ENCODE data around the gene RNF213. TPM values are rescaled to one million over a fixed set of nuclear protein-coding genes. Genes with fewer than 3 reads are reported as not detected.

RNF213 gene
- total RNA-seq, 1 donor from 2014 or later = 110 TPM

DNA sequence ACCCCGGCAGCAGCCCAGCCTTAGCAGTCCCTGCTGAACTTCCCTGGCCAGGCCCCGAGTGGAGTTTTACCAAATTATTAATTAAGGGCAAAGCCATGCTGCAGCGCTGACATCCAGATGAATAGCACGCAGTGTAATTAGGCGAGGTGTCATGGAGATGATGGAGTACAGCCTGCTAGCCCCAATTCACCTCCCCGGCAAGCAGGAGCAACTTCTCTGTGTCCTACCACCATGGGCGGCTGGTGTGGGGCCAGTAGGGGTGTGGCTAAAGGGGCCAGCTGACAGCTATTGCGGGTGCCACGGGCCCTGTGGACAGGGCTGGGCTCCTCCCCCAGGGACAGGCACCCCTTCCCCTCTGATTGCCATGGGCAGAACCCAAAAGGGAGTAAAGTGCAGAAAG, 178.8 kb downstream of the RNF213 start:
- Mint-ChIP-seq H3K4me1 (ENCODE audit: unreplicated experiment) (no peaks in the 10 kb centered on the region), H3K27ac (ENCODE audit: unreplicated experiment) (no peak overlapping the region), H3K36me3 (ENCODE audit: low read depth, unreplicated experiment) (no peaks in the 10 kb centered on the region), H3K27me3 (ENCODE audit: unreplicated experiment) (peaks cover 11% of the 10 kb centered on the region), H3K9me3 (ENCODE audit: unreplicated experiment) (no peaks in the 10 kb centered on the region), H3K4me3 (ENCODE audit: unreplicated experiment) (no peak overlapping the region)
- no peak for DNase-seq (ENCODE audit: low spot score)
- TF ChIP-seq, protein P1, sequence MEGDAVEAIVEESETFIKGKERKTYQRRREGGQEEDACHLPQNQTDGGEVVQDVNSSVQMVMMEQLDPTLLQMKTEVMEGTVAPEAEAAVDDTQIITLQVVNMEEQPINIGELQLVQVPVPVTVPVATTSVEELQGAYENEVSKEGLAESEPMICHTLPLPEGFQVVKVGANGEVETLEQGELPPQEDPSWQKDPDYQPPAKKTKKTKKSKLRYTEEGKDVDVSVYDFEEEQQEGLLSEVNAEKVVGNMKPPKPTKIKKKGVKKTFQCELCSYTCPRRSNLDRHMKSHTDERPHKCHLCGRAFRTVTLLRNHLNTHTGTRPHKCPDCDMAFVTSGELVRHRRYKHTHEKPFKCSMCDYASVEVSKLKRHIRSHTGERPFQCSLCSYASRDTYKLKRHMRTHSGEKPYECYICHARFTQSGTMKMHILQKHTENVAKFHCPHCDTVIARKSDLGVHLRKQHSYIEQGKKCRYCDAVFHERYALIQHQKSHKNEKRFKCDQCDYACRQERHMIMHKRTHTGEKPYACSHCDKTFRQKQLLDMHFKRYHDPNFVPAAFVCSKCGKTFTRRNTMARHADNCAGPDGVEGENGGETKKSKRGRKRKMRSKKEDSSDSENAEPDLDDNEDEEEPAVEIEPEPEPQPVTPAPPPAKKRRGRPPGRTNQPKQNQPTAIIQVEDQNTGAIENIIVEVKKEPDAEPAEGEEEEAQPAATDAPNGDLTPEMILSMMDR (IDR thresholded peaks at IDR 0.05; ENCODE audit: unreplicated experiment) = no peak

DNA sequence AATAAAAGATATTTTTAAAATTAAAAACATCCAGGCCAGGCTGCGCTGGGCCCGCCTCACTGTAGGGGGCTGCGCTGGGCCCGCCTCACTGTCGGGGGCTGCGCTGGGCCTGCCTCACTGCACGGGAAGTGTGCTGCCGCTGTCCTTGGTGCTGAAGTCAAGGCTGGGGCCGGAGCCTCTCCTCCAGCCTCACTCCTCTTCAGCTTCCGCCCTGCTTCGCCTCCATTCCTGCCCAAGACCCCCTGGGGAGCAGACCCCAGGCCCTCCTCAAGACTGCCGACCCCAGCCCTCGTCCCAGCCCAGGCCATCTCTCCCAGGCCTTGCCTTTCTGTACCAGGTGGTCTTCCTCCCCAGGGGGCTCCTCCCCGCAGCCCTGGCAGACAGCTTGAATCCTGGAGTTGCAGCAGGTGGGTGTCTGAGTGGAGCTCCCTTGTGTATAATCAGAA, 180.5 kb downstream of the RNF213 start:
- DNase-seq (ENCODE audit: low spot score) = peak; percentile 88
- no peak overlapping the region for H3K27ac Mint-ChIP-seq (ENCODE audit: unreplicated experiment)
- H3K9me3 Mint-ChIP-seq (ENCODE audit: unreplicated experiment) = no peaks in the 10 kb centered on the region
- no peaks in the 10 kb centered on the region for H3K36me3 Mint-ChIP-seq (ENCODE audit: low read depth, unreplicated experiment)
- no peak overlapping the region for H3K4me3 Mint-ChIP-seq (ENCODE audit: unreplicated experiment)
- peaks cover 11% of the 10 kb centered on the region for H3K27me3 Mint-ChIP-seq (ENCODE audit: unreplicated experiment)
- no peaks in the 10 kb centered on the region for H3K4me1 Mint-ChIP-seq (ENCODE audit: unreplicated experiment)
- TF ChIP-seq, protein P1 (IDR thresholded peaks at IDR 0.05; ENCODE audit: unreplicated experiment) = no peak

DNA sequence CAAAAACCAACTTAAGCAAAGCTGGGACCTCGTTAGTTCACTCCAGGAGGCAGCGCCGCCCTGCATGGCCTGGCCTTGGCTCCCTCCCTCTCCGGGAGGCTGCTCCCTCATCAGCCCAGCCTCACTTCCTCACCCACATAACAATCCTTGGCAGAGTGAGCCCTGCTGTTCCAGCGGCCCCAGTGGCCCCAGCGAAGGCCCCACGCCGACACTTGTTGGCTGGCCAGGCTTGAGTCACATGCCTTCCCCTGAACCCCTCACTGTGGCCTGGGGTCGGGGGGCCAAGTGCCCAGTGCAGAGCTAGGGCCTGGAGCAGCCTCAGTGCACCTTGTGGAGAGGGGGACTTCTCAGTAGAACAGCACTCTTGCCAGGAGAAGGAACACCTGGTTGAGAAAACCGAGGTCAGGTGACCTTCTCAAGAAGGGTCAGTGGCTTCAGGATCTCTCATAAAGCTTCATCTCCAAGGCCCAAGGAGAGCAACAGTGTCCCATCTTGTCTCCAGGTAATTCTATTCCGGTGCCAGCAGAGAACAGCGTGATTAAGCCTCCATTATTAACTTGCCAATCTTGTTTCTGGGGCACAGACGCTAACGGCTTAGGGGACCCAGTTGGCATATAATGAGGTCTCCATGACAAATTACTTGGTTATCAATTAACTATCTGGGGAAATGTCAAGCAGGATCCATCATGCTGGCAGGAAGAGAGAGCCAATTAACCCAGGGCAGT, 181.1 kb downstream of the RNF213 start:
- H3K36me3 Mint-ChIP-seq (ENCODE audit: low read depth, unreplicated experiment) = no peaks in the 10 kb centered on the region
- peaks cover 9% of the 10 kb centered on the region for H3K27me3 Mint-ChIP-seq (ENCODE audit: unreplicated experiment)
- H3K4me3 Mint-ChIP-seq (ENCODE audit: unreplicated experiment) = no peak overlapping the region
- no peaks in the 10 kb centered on the region for H3K4me1 Mint-ChIP-seq (ENCODE audit: unreplicated experiment)
- TF ChIP-seq, protein P1 (IDR thresholded peaks at IDR 0.05; ENCODE audit: unreplicated experiment) = no peak
- no peak for DNase-seq (ENCODE audit: low spot score)
- H3K9me3 Mint-ChIP-seq (ENCODE audit: unreplicated experiment) = no peaks in the 10 kb centered on the region
- no peak overlapping the region for H3K27ac Mint-ChIP-seq (ENCODE audit: unreplicated experiment)

DNA sequence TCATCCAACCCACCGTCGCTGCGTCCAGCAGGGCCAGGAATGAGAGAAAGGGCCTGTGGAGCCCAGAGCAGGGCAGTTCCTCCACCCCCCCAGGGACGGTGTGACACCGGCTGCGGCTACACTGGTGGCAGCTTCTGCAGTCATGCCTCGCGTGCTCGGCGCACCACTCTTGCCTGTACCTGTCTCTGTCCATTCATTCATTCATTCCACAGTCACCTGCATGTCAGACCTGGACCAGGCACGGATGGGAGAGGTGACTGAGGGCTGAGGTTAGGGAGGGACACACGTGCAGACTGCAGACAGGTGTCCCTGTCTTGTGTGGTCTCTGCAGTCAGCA, 181.6 kb downstream of the RNF213 start:
- Mint-ChIP-seq H3K36me3 (ENCODE audit: low read depth, unreplicated experiment) (no peaks in the 10 kb centered on the region), H3K4me3 (ENCODE audit: unreplicated experiment) (no peak overlapping the region), H3K4me1 (ENCODE audit: unreplicated experiment) (no peaks in the 10 kb centered on the region), H3K27ac (ENCODE audit: unreplicated experiment) (no peak overlapping the region), H3K27me3 (ENCODE audit: unreplicated experiment) (peaks cover 9% of the 10 kb centered on the region), H3K9me3 (ENCODE audit: unreplicated experiment) (no peaks in the 10 kb centered on the region)
- TF ChIP-seq, protein P1 (IDR thresholded peaks at IDR 0.05; ENCODE audit: unreplicated experiment) = no peak
- no peak for DNase-seq (ENCODE audit: low spot score)

DNA sequence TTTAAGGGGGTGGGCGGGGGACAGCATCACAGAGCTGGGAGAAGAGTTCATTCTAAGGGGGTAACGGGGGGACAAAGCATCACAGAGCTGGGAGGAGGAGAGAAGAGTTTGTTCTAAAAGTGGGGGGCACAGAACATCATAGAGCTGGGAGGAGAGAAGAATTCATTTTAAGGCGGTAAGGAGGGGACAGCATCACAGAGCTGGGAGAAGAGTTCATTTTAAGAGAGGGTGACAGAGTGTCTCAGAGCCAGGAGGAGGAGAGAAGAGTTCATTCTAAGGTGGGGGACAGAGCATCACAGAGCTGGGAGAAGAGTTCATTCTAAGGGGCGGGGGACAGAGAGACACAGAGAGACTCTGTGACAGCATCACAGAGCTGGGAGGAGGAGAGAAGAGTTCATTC, 182.1 kb downstream of the RNF213 start:
- Mint-ChIP-seq H3K27me3 (ENCODE audit: unreplicated experiment) (peaks cover 9% of the 10 kb centered on the region), H3K9me3 (ENCODE audit: unreplicated experiment) (no peaks in the 10 kb centered on the region), H3K4me3 (ENCODE audit: unreplicated experiment) (no peak overlapping the region), H3K4me1 (ENCODE audit: unreplicated experiment) (no peaks in the 10 kb centered on the region), H3K27ac (ENCODE audit: unreplicated experiment) (no peak overlapping the region), H3K36me3 (ENCODE audit: low read depth, unreplicated experiment) (no peaks in the 10 kb centered on the region)
- TF ChIP-seq, protein P1 (IDR thresholded peaks at IDR 0.05; ENCODE audit: unreplicated experiment) = no peak
- no peak for DNase-seq (ENCODE audit: low spot score)
